A673 (cell line): ENCODE data around the gene CDON. TPM values are rescaled to one million over a fixed set of nuclear protein-coding genes. Genes with fewer than 3 reads are reported as not detected.

Experiments used
- BruUV-seq: library from RNA; stranded (reverse); fragments of 400-500 nt; replicated peaks from 2 replicates; lab custom pipeline; 2021; lab: Mats Ljungman, UMichigan
- CTCF ChIA-PET: fragments of 300-600 bp; sonication (Branson Sonifier 250); formaldehyde crosslinking; loops from one replicate; lab custom pipeline; 2022; ENCODE audit warnings: antibody characterized with exemption; lab: Charles Lee
- POLR2A ChIA-PET: fragments of 300-600 bp; sonication (Branson Sonifier 250); formaldehyde crosslinking; loops from one replicate; lab custom pipeline; 2022; ENCODE audit warnings: antibody characterized with exemption; ENCODE audit not compliant: low non-redundant PET; lab: Charles Lee
- DNase-seq: peaks from one replicate; pipeline ENCODE4 v3.0.0-alpha.2; 2015; ENCODE audit warnings: low spot score
- H3K27ac ChIP-seq: fragments of 200-600 bp; sonication (generic); 2 replicates; pipeline ENCODE4 v1.5.1; 2016; ENCODE audit warnings: mixed run types, low read depth, mild to moderate bottlenecking, mixed read lengths, antibody characterized with exemption, low read length; ENCODE audit not compliant: poor library complexity, severe bottlenecking
- H3K27me3 ChIP-seq: fragments of 200-600 bp; sonication (generic); replicated peaks from 2 replicates; pipeline ENCODE4 v1.6.1; 2017; ENCODE audit warnings: mixed run types, low read depth, mild to moderate bottlenecking, mixed read lengths, antibody characterized with exemption, low read length; ENCODE audit not compliant: insufficient read depth, poor library complexity
- H3K36me3 ChIP-seq: fragments of 200-600 bp; sonication (generic); 2 replicates; pipeline ENCODE4 v1.6.1; 2016; ENCODE audit warnings: mixed run types, mild to moderate bottlenecking, mixed read lengths, antibody characterized with exemption, low read length; ENCODE audit not compliant: insufficient read depth, poor library complexity, severe bottlenecking
- H3K4me1 ChIP-seq: fragments of 200-600 bp; sonication (generic); 2 replicates; pipeline ENCODE4 v1.6.1; 2017; ENCODE audit warnings: mixed run types, mild to moderate bottlenecking, mixed read lengths, antibody characterized with exemption, low read length; ENCODE audit not compliant: insufficient read depth, poor library complexity, severe bottlenecking
- H3K4me3 ChIP-seq: fragments of 200-600 bp; sonication (generic); 2 replicates; pipeline ENCODE4 v1.5.1; 2016; ENCODE audit warnings: low read depth, mixed run types, mild to moderate bottlenecking, mixed read lengths, low read length; ENCODE audit not compliant: poor library complexity, severe bottlenecking
- H3K9me3 ChIP-seq: fragments of 200-600 bp; sonication (generic); 2 replicates; pipeline ENCODE4 v1.6.1; 2016; ENCODE audit warnings: mixed run types, low read depth, mild to moderate bottlenecking, mixed read lengths, antibody characterized with exemption, low read length; ENCODE audit not compliant: poor library complexity, severe bottlenecking
- CTCF ChIP-seq: fragments of 300-800, 200-600 bp; sonication (generic); conservative IDR thresholded peaks from 2 replicates; pipeline ENCODE4 v1.5.1; 2017; ENCODE audit warnings: low read depth, mild to moderate bottlenecking, antibody characterized with exemption, low read length, moderate library complexity, mixed read lengths
- EZH2 ChIP-seq: fragments of 200-600 bp; sonication (generic); IDR thresholded peaks from 2 replicates; pipeline ENCODE4 v1.6.1; 2017; ENCODE audit warnings: borderline replicate concordance, low read depth, mild to moderate bottlenecking, mixed read lengths, antibody characterized with exemption, low read length; ENCODE audit not compliant: poor library complexity, severe bottlenecking
- intact Hi-C: fragments of 100-400 bp; cut with micrococcal nuclease; formaldehyde crosslinking; loops from one replicate; pipeline ENCODE4 v1.10.0; 2022; ENCODE audit not compliant: unreplicated experiment
- total RNA-seq: library from RNA; stranded (reverse); gene quantifications from 2 replicates; pipeline ENCODE4 v1.2.3, GENCODE V29; 2021

The CDON gene
- total RNA-seq, 1 experiment from 2014 or later: 25.3 TPM

DNA sequence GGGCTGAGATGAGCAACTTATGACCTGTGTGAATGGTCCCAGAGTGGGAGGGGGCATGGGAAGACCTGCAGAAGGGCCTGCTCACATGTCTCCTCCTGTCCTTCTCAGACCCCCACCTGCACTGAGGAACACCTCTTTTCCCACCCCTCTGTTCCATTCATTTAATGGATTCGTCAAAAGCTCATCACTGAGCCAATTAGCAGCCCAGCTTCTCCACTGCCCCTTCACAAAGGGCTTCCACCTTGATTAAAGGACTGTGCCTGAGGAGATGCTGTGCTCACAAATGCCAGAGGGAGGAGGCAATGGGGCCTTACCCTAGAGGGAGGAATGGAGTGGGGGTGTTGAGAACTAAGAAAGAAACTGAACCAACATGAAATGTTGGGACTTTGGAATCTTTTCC lies 14.0 kb upstream of the CDON start:
- no peak overlapping the region for H3K27ac ChIP-seq
- H3K36me3 ChIP-seq: no peaks in the 10 kb centered on the region
- no peaks in the 10 kb centered on the region for H3K27me3 ChIP-seq
- H3K9me3 ChIP-seq: no peaks in the 10 kb centered on the region
- BruUV-seq: no TSS peak
- DNase-seq: no peak
- no peak overlapping the region for H3K4me3 ChIP-seq
- ChIA-PET POLR2A (no interaction called here), CTCF (no interaction called here)
- intact Hi-C loops: no loop called here
- H3K4me1 ChIP-seq: peaks cover 21% of the 10 kb centered on the region
- TF ChIP-seq EZH2: no peak
- no peak for TF ChIP-seq CTCF

- no peaks in the 10 kb centered on the region for H3K27me3 ChIP-seq
- no peaks in the 10 kb centered on the region for H3K9me3 ChIP-seq
- no peak for TF ChIP-seq CTCF
- TF ChIP-seq EZH2: no peak
- ChIA-PET CTCF (no interaction called here), POLR2A (no interaction called here)
- H3K36me3 ChIP-seq: no peaks in the 10 kb centered on the region
- no TSS peak for BruUV-seq
- peaks cover 24% of the 10 kb centered on the region for H3K4me1 ChIP-seq
- intact Hi-C loops: no loop called here
- no peak for DNase-seq
- peak overlapping the region; percentile 29 for H3K27ac ChIP-seq
- no peak overlapping the region for H3K4me3 ChIP-seq
These were observed 10.3 kb upstream of the CDON start for GRCh38 chr11:126072801-126073594.

GRCh38 chr11:126072141-126072741 lies 9.6 kb upstream of the CDON start:
- H3K4me1 ChIP-seq: peaks cover 24% of the 10 kb centered on the region
- CTCF ChIA-PET: no interaction called here
- POLR2A ChIA-PET: no interaction called here

More at GRCh38 chr11:126072141-126072741, 9.6 kb upstream of the CDON start:
- TF ChIP-seq CTCF: no peak
- TF ChIP-seq EZH2: no peak
- Histone ChIP-seq H3K4me3 (no peak overlapping the region), H3K9me3 (no peaks in the 10 kb centered on the region), H3K36me3 (no peaks in the 10 kb centered on the region), H3K27me3 (no peaks in the 10 kb centered on the region), H3K27ac (peak overlapping the region; percentile 29)
- no TSS peak for BruUV-seq
- intact Hi-C loops: no loop called here
- DNase-seq: peak; percentile 85
